NCI-H2227 (cell line): ENCODE measurements around the gene ZFYVE9.

Source experiments
- DNase-seq: peaks from one replicate; lab custom pipeline; 2025; ENCODE audit not compliant: unreplicated experiment; lab: John Stamatoyannopoulos, UW

The ZFYVE9 gene

GRCh38 chr1:52337439-52337838 lies 195.6 kb downstream of the ZFYVE9 start:
- DNase-seq, result no peak

GRCh38 chr1:52341655-52342260 lies 199.9 kb downstream of the ZFYVE9 start:
- DNase-seq, result no peak

GRCh38 chr1:52343979-52344378 lies 202.1 kb downstream of the ZFYVE9 start:
- DNase-seq, result no peak

- no peak for DNase-seq
Measured at GRCh38 chr1:52345252-52345651, 203.4 kb downstream of the ZFYVE9 start.

- DNase-seq, result no peak
Measured at GRCh38 chr1:52346653-52347052, 204.8 kb downstream of the ZFYVE9 start.

- peak; percentile 28 for DNase-seq
Measured at GRCh38 chr1:52348704-52349300, 206.9 kb downstream of the ZFYVE9 start.

GRCh38 chr1:52352690-52353089 lies 210.8 kb downstream of the ZFYVE9 start:
- DNase-seq, result no peak

GRCh38 chr1:52355436-52355835 lies 213.5 kb downstream of the ZFYVE9 start:
- no peak for DNase-seq

- no peak for DNase-seq
Measured at GRCh38 chr1:52355847-52356505, 214.1 kb downstream of the ZFYVE9 start.

- DNase-seq, result no peak
Measured at GRCh38 chr1:52356818-52357355, 215.0 kb downstream of the ZFYVE9 start.

GRCh38 chr1:52357397-52357796 lies 215.5 kb downstream of the ZFYVE9 start:
- DNase-seq, result no peak

- DNase-seq, result no peak
Measured at GRCh38 chr1:52358851-52359497, 217.1 kb downstream of the ZFYVE9 start.

GRCh38 chr1:52359676-52360594 lies 218.0 kb downstream of the ZFYVE9 start:
- no peak for DNase-seq

GRCh38 chr1:52360595-52360968 lies 218.7 kb downstream of the ZFYVE9 start:
- no peak for DNase-seq

- DNase-seq, result peak; percentile 24
Measured at GRCh38 chr1:52364235-52364839, 222.4 kb downstream of the ZFYVE9 start.

GRCh38 chr1:52365071-52365745 lies 223.3 kb downstream of the ZFYVE9 start:
- DNase-seq, result peak; percentile 57

GRCh38 chr1:52365746-52366516 lies 224.0 kb downstream of the ZFYVE9 start, which contains the start of gene CC2D1B:
Gene CC2D1B, minus strand, starts transcription at chr1:52366205. Its CDS starts 1,585 bp downstream, at chr1:52364620.
- peak; percentile 99 for DNase-seq

- peak; percentile 57 for DNase-seq
Measured at GRCh38 chr1:52366517-52366827, 224.6 kb downstream of the ZFYVE9 start.

GRCh38 chr1:52367272-52367671 lies 225.4 kb downstream of the ZFYVE9 start:
- DNase-seq, result no peak
